Measurements from ENCODE around the gene FAM221A. TPM values are rescaled to one million over a fixed set of nuclear protein-coding genes. Genes with fewer than 3 reads are reported as not detected.

FAM221A gene
- total RNA-seq, 1 experiment from 2014 or later = 15.0 TPM

- H3K4me1 Mint-ChIP-seq = no peaks in the 10 kb centered on the region
- Histone ChIP-seq H3K27me3 (ENCODE audit: insufficient read depth, low read length) (no peaks in the 10 kb centered on the region), H2AFZ (ENCODE audit: low read length) (no peak overlapping the region), H3K4ac (ENCODE audit: low read depth, low read length) (no peak overlapping the region), H3K23me2 (ENCODE audit: insufficient read length, low read depth, low read length, poor library complexity, severe bottlenecking) (no peaks in the 10 kb centered on the region), H3K79me1 (ENCODE audit: insufficient read depth, low read depth, low read length, poor library complexity, severe bottlenecking) (no peaks in the 10 kb centered on the region), H2BK120ac (ENCODE audit: low read depth, low read length, poor library complexity, severe bottlenecking) (no peak overlapping the region), H3K79me2 (ENCODE audit: insufficient read depth, low read length) (no peaks in the 10 kb centered on the region), H3K56ac (ENCODE audit: insufficient read length, low read depth, low read length) (no peak overlapping the region), H3K23ac (ENCODE audit: insufficient read length, low read depth, low read length) (no peak overlapping the region), H3T11ph (ENCODE audit: low read length) (no peak overlapping the region), H4K91ac (ENCODE audit: insufficient read length, low read depth, low read length) (no peak overlapping the region), H3K4me2 (ENCODE audit: insufficient read depth, insufficient read length, low read length) (no peak overlapping the region), H2BK20ac (ENCODE audit: low read depth, low read length, poor library complexity, severe bottlenecking) (no peak overlapping the region), H3K9ac (ENCODE audit: extremely low read depth, insufficient read length, low read length) (no peak overlapping the region), H2BK5ac (ENCODE audit: insufficient read length, low read length) (no peak overlapping the region), H3K27ac (ENCODE audit: insufficient read length, low read depth, low read length) (no peak overlapping the region), H4K5ac (ENCODE audit: insufficient read length, low read depth, low read length) (no peak overlapping the region), H2BK12ac (ENCODE audit: insufficient read length, low read depth, low read length) (no peak overlapping the region), H3K9me3 (ENCODE audit: control insufficient read depth, low read depth, low read length) (no peaks in the 10 kb centered on the region), H4K8ac (replicated peaks; ENCODE audit: insufficient read length, low read depth, low read length) (no peak overlapping the region), H2BK15ac (ENCODE audit: low read depth, low read length) (no peak overlapping the region), H2AK5ac (ENCODE audit: insufficient read length, low read length) (no peak overlapping the region), H3K18ac (ENCODE audit: insufficient read length, low read depth, low read length) (no peak overlapping the region), H3K14ac (ENCODE audit: insufficient read depth, low read length) (no peak overlapping the region; the same call in 1 of the 2 replicates), H3K4me1 (ENCODE audit: insufficient read depth, low read length) (no peaks in the 10 kb centered on the region), H4K20me1 (ENCODE audit: control insufficient read depth, insufficient read depth, insufficient read length) (no peaks in the 10 kb centered on the region)
- H3K27me3 Mint-ChIP-seq (ENCODE audit: low read depth) = peaks cover 4% of the 10 kb centered on the region; the same call in 1 of the 2 replicates
- H3K27ac Mint-ChIP-seq = no peak overlapping the region
- H3K36me3 Mint-ChIP-seq (ENCODE audit: insufficient read depth in 1 of 3, low read depth in 3 of 3) = peaks cover 4 to 19% (median 11%) of the 10 kb centered on the region in 3 experiments; a peak in 6 of 7 replicates
- peaks cover 26 to 29% of the 10 kb centered on the region in 2 experiments for H3K9me3 Mint-ChIP-seq
- no peak for DNase-seq
- TF ChIP-seq CTCF (conservative IDR thresholded peaks at IDR 0.05) = no peak
- no peak overlapping the region for H3K4me3 Mint-ChIP-seq
Observed at GRCh38 chr7:23742051-23742450, 62.1 kb downstream of the FAM221A start.

All from H9 (cell line).